GM18907 (cell line): ENCODE measurements around the gene TNFRSF4.
"Not testable (repeated sequence)": the region's sequence is repeated elsewhere in the genome, so short reads cannot be mapped to it uniquely, and the experiment has no call there.

ENCODE experiments used
- ATAC-seq: cut with Tn5 transposase; IDR thresholded peaks from one replicate; pipeline ENCODE4 v1.9.1; 2021; ENCODE audit warnings: mild to moderate bottlenecking, moderate library complexity; ENCODE audit not compliant: unreplicated experiment

The TNFRSF4 gene

GRCh38 chr1:1213345-1214265 lies at the start of gene TNFRSF4:
Gene TNFRSF4, minus strand, starts transcription at chr1:1214153. Its CDS starts 26 bp downstream, at chr1:1214127.
- ATAC-seq: no peak

GRCh38 chr1:1262758-1263157 lies 48.8 kb upstream of the TNFRSF4 start:
- ATAC-seq: no peak

- no peak for ATAC-seq
These were observed 48.1 kb upstream of the TNFRSF4 start for GRCh38 chr1:1262071-1262470.

GRCh38 chr1:1260843-1261560 lies 47.0 kb upstream of the TNFRSF4 start:
- no peak for ATAC-seq

- ATAC-seq: no peak
These were observed 46.1 kb upstream of the TNFRSF4 start for GRCh38 chr1:1259951-1260600.

- ATAC-seq: no peak
These were observed 45.6 kb upstream of the TNFRSF4 start for GRCh38 chr1:1259540-1259939.

GRCh38 chr1:1259119-1259488 lies 45.2 kb upstream of the TNFRSF4 start:
- no peak for ATAC-seq

GRCh38 chr1:1256956-1257871 lies 43.3 kb upstream of the TNFRSF4 start:
- no peak for ATAC-seq

GRCh38 chr1:1255611-1256010 lies 41.7 kb upstream of the TNFRSF4 start:
- ATAC-seq: no peak

GRCh38 chr1:1255078-1255477 lies 41.1 kb upstream of the TNFRSF4 start:
- no peak for ATAC-seq

- no peak for ATAC-seq
These were observed 40.7 kb upstream of the TNFRSF4 start for GRCh38 chr1:1254667-1254998.

GRCh38 chr1:1253972-1254666 lies 40.2 kb upstream of the TNFRSF4 start:
- ATAC-seq: no peak

- no peak for ATAC-seq
These were observed 39.4 kb upstream of the TNFRSF4 start for GRCh38 chr1:1253314-1253713.

- ATAC-seq: no peak
These were observed 36.9 kb upstream of the TNFRSF4 start for GRCh38 chr1:1250786-1251284.

- not testable (repeated sequence) for ATAC-seq
These were observed 34.3 kb upstream of the TNFRSF4 start for GRCh38 chr1:1248009-1248913.

GRCh38 chr1:1247341-1247913 lies 33.5 kb upstream of the TNFRSF4 start:
- ATAC-seq: no peak

GRCh38 chr1:1246577-1247340 lies 32.8 kb upstream of the TNFRSF4 start, which contains the start of gene C1QTNF12:
Gene C1QTNF12, minus strand, starts transcription at chr1:1246722. Its CDS starts 32 bp downstream, at chr1:1246690.
- no peak for ATAC-seq
